ENCODE measurements around the gene CDT1.

Gene CDT1

DNA sequence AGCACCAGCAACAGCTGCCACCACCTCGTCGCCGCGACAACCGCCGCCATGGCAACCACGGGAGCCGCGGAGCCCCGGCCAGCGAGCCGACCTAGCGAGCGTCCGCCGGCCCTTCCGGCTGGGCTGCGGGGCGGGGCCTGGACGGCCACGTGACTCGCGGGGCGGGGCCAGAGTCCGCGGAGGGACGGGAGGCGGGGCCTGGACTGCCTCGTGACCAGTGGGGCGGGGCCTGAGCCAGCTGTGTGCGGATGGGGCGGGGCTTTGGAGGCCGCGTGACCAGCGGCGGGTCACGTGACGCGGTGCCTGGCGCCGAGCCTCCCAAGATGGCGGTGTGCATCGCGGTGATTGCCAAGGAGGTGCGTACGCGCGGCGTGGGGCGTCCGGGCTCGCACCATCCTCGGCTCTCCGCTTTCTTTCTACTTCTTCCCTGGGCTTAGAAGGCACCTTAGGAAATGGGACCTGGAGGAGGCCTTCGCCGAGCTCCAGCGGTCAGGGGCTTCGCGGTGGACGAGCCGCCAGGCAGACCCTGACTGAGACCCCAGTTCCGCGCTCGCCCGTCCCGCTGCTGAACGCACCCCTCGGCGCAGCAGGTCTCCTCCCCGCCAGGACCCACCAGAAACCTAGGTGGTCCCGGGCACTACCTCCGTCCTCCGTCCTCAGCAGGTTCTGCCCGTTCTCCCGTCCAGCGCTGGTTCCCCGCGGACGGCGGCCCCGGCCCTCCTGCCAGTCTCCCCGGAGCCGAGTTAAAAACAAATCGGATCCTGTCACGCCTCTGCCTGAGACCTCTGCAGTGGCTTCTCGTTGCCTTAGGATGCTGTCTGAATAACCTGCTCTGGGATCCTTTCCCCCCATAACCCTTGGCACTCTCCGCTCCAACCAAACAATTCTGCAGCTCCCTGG, 53.5 kb downstream of the CDT1 start, which contains the start of the genes GALNS and TRAPPC2L:
Gene GALNS, minus strand, starts transcription at position 120 of the 900 bp plus-strand sequence. Its CDS starts 70 bp downstream, at position 50.
Gene TRAPPC2L, plus strand, starts transcription at position 300 of the 900 bp plus-strand sequence. Its CDS starts 24 bp downstream, at position 324.
- Histone ChIP-seq H3K36me3 (ENCODE audit: low read depth) (peaks cover 24% of the 10 kb centered on the region), H3K4me1 (ENCODE audit: insufficient read depth, poor library complexity, severe bottlenecking) (no peaks in the 10 kb centered on the region)

DNA sequence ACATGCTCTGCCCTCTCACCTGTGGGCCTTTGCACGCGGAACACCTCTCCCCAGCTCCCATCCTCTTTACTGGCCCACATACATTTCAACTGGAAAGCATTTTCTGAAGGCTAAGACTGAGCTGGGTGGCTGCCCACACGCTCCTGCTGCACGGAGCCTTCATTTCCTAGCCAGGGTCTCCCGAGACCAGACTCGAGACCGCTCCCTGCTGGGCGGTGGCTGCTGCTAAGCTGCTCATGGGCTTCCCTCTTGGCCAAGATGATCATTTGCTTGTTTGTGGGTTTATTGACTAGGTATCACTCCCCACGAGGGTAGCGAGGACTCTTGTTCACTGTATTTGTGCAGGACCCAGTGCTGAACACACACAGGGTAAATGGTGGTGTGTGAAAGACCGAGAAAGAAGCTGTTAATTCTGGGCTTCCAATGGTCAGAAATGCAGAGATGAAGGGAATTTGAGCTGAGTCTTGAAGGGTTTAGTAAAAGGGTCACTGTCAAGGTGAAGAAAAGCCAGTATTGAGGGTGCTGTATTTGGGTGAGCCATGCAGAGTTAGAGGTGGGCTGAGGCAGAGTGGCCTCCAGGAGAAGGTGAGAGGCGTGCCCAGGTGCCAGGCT, 54.2 kb downstream of the CDT1 start:
- H3K27ac ChIP-seq (ENCODE audit: poor library complexity, severe bottlenecking): no peak overlapping the region
- peak; percentile 48 for ATAC-seq (ENCODE audit: low read depth)
- peaks cover 24% of the 10 kb centered on the region for H3K36me3 ChIP-seq (ENCODE audit: low read depth)
- TF ChIP-seq, protein P1, sequence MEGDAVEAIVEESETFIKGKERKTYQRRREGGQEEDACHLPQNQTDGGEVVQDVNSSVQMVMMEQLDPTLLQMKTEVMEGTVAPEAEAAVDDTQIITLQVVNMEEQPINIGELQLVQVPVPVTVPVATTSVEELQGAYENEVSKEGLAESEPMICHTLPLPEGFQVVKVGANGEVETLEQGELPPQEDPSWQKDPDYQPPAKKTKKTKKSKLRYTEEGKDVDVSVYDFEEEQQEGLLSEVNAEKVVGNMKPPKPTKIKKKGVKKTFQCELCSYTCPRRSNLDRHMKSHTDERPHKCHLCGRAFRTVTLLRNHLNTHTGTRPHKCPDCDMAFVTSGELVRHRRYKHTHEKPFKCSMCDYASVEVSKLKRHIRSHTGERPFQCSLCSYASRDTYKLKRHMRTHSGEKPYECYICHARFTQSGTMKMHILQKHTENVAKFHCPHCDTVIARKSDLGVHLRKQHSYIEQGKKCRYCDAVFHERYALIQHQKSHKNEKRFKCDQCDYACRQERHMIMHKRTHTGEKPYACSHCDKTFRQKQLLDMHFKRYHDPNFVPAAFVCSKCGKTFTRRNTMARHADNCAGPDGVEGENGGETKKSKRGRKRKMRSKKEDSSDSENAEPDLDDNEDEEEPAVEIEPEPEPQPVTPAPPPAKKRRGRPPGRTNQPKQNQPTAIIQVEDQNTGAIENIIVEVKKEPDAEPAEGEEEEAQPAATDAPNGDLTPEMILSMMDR (IDR thresholded peaks at IDR 0.05; ENCODE audit: poor library complexity, severe bottlenecking): peak; percentile 82
- H3K27me3 ChIP-seq (ENCODE audit: insufficient read depth, poor library complexity, severe bottlenecking): no peaks in the 10 kb centered on the region
- no peaks in the 10 kb centered on the region for H3K9me3 ChIP-seq (ENCODE audit: severe bottlenecking)
- no peak for DNase-seq (ENCODE audit: low spot score)
- H3K4me1 ChIP-seq (ENCODE audit: insufficient read depth, poor library complexity, severe bottlenecking): no peaks in the 10 kb centered on the region
- peak overlapping the region; percentile 89 for H3K4me3 ChIP-seq (ENCODE audit: severe bottlenecking)

More for the DNA sequence above, 53.5 kb downstream of the CDT1 start, which contains the start of the genes GALNS and TRAPPC2L:
- H3K27me3 ChIP-seq (ENCODE audit: insufficient read depth, poor library complexity, severe bottlenecking): no peaks in the 10 kb centered on the region
- DNase-seq (ENCODE audit: low spot score) (peak; percentile 98), ATAC-seq (ENCODE audit: low read depth) (peak; percentile 66)
- TF ChIP-seq, protein P1 (IDR thresholded peaks at IDR 0.05; ENCODE audit: poor library complexity, severe bottlenecking): no peak
- no peaks in the 10 kb centered on the region for H3K9me3 ChIP-seq (ENCODE audit: severe bottlenecking)
- H3K4me3 ChIP-seq (ENCODE audit: severe bottlenecking): peak within 1 kb of the TSS; percentile 89
- H3K27ac ChIP-seq (ENCODE audit: poor library complexity, severe bottlenecking): no peak within 1 kb of the TSS

Data from RWPE2 (cell line).